HCT116 (cell line): Measurements from ENCODE around the gene AGTRAP. TPM values are rescaled to one million over a fixed set of nuclear protein-coding genes. Genes with fewer than 3 reads are reported as not detected.

Source experiments
- ATAC-seq: fragments of 200-7000 bp; cut with Tn5 transposase; 2 replicates; pipeline ENCODE4 v1.9.1; 2020; ENCODE audit warnings: mild to moderate bottlenecking, moderate library complexity
- BruUV-seq: library from RNA; stranded (reverse); fragments of 400-500 nt; replicated peaks from 2 replicates; lab custom pipeline; 2021; lab: Mats Ljungman, UMichigan
- CTCF ChIA-PET: fragments of 300-600 bp; sonication (Branson Sonifier 250); formaldehyde crosslinking; loops from one replicate; lab custom pipeline; 2021; ENCODE audit warnings: antibody characterized with exemption; lab: Charles Lee
- POLR2A ChIA-PET: fragments of 300-600, 350-600 bp; sonication (Branson Sonifier 250); formaldehyde crosslinking; loops from one replicate; lab custom pipeline; 2021; ENCODE audit warnings: antibody characterized with exemption; lab: Charles Lee
- RAD21 ChIA-PET, 2 experiments: fragments of 300-600 bp; sonication (Branson Sonifier 250); formaldehyde crosslinking; loops; one replicate each; lab custom pipeline; 2023; ENCODE audit warnings: low total read pairs in 2 of 2; ENCODE audit not compliant: uncharacterized antibody in 2 of 2, unreplicated experiment in 2 of 2, low non-redundant PET in 1 of 2; lab: Charles Lee
- DNase-seq: peaks from one replicate; pipeline ENCODE4 v3.0.0-alpha.2; 2010; ENCODE audit warnings: low read depth, low spot score
- H2AFZ ChIP-seq: fragments of 200-600 bp; shearing (Covaris generic), sonication (generic); 2 replicates; pipeline ENCODE4 v1.6.1; 2017; ENCODE audit warnings: low read depth, mixed run types, mixed read lengths, antibody characterized with exemption, low read length; ENCODE audit not compliant: poor library complexity, severe bottlenecking
- H3K27ac ChIP-seq: 2 replicates; pipeline ENCODE4 v1.5.1; 2012; ENCODE audit warnings: low read depth, low read length
- H3K27me3 ChIP-seq: fragments of 200-600 bp; sonication (generic); 2 replicates; pipeline ENCODE4 v1.6.1; 2016; ENCODE audit warnings: mixed run types, low read length, mixed read lengths; ENCODE audit not compliant: insufficient read depth
- H3K36me3 ChIP-seq, 2 experiments: fragments of 200-500 bp in 1 of 2; fragments of 200-600 bp in 1 of 2; sonication (Bioruptor generic) in 1 of 2; sonication (generic) in 1 of 2; 2 replicates each; pipeline versions ENCODE4 v1.5.1 to v1.6.1; 2014 to 2016; ENCODE audit warnings: low read length in 2 of 2, inconsistent platforms in 1 of 2, mixed read lengths in 1 of 2, mixed run types in 1 of 2; ENCODE audit not compliant: insufficient read depth in 2 of 2, control insufficient read depth in 1 of 2
- H3K4me1 ChIP-seq, 2 experiments: fragments of 200-600 bp in 1 of 2; sonication (generic) in 1 of 2; 2 replicates each; pipeline versions ENCODE4 v1.5.1 to v1.6.1; 2012 to 2017; ENCODE audit warnings: low read length in 2 of 2, inconsistent platforms in 1 of 2, mild to moderate bottlenecking in 1 of 2, mixed read lengths in 1 of 2, mixed run types in 1 of 2, moderate library complexity in 1 of 2; ENCODE audit not compliant: insufficient read depth in 2 of 2, control insufficient read depth in 1 of 2
- H3K4me2 ChIP-seq: fragments of 200-600 bp; sonication (generic); 2 replicates; pipeline ENCODE4 v1.6.1; 2017; ENCODE audit warnings: mixed run types, low read length, mixed read lengths
- H3K4me3 ChIP-seq, 2 experiments: fragments of 200-600 bp in 1 of 2; sonication (generic) in 1 of 2; replicated peaks in 1 of 2; 2 replicates each; pipeline ENCODE4 v1.5.1; 2011 to 2016; ENCODE audit warnings: low read length in 2 of 2, control low read depth in 1 of 2, low read depth in 1 of 2, mild to moderate bottlenecking in 1 of 2, mixed read lengths in 1 of 2, mixed run types in 1 of 2
- H3K79me2 ChIP-seq: fragments of 200-600 bp; sonication (generic); 2 replicates; pipeline ENCODE4 v1.6.1; 2017; ENCODE audit warnings: mild to moderate bottlenecking, mixed run types, low read length, moderate library complexity, mixed read lengths; ENCODE audit not compliant: insufficient read depth
- H3K9ac ChIP-seq: fragments of 200-600 bp; sonication (generic); 2 replicates; pipeline ENCODE4 v1.6.1; 2016; ENCODE audit warnings: low read length, mixed read lengths
- H3K9me2 ChIP-seq: fragments of 200-600 bp; sonication (generic), shearing (Covaris generic); 2 replicates; pipeline ENCODE4 v1.6.1; 2017; ENCODE audit warnings: mixed run types, mild to moderate bottlenecking, moderate library complexity; ENCODE audit not compliant: insufficient read depth
- H3K9me3 ChIP-seq, 2 experiments: fragments of 200-500 bp in 1 of 2; fragments of 200-600 bp in 1 of 2; sonication (Bioruptor generic) in 1 of 2; sonication (generic) in 1 of 2; 2 replicates each; pipeline ENCODE4 v1.6.1; 2014 to 2017; ENCODE audit warnings: low read length in 2 of 2, mixed read lengths in 2 of 2, inconsistent platforms in 1 of 2, low read depth in 1 of 2, mild to moderate bottlenecking in 1 of 2, mixed run types in 1 of 2, moderate library complexity in 1 of 2; ENCODE audit not compliant: control insufficient read depth in 1 of 2, insufficient read depth in 1 of 2
- H4K20me1 ChIP-seq: fragments of 200-600 bp; sonication (generic), shearing (Covaris generic); 2 replicates; pipeline ENCODE4 v1.6.1; 2017; ENCODE audit warnings: mixed run types, mild to moderate bottlenecking, moderate library complexity; ENCODE audit not compliant: insufficient read depth
- ATF3 ChIP-seq: IDR thresholded peaks from 2 replicates; pipeline ENCODE4 v1.6.1; 2012
- CBX3 ChIP-seq: IDR thresholded peaks from 2 replicates; pipeline ENCODE4 v1.6.1; 2012; ENCODE audit warnings: low read depth
- CEBPB ChIP-seq: IDR thresholded peaks from 2 replicates; pipeline ENCODE4 v1.6.1; 2012; ENCODE audit warnings: low read depth
- EGR1 ChIP-seq: IDR thresholded peaks from 2 replicates; pipeline ENCODE4 v1.6.1; 2012; ENCODE audit warnings: low read depth
- ELF1 ChIP-seq: IDR thresholded peaks from 2 replicates; pipeline ENCODE4 v1.6.1; 2012; ENCODE audit warnings: low read depth, borderline replicate concordance
- EZH2phosphoT487 ChIP-seq: fragments of 200-600 bp; IDR thresholded peaks from 2 replicates; pipeline ENCODE4 v1.6.1; 2018; ENCODE audit warnings: antibody characterized with exemption, borderline replicate concordance
- FOSL1 ChIP-seq: IDR thresholded peaks from 2 replicates; pipeline ENCODE4 v1.6.1; 2012; ENCODE audit warnings: low read depth
- JUND ChIP-seq: IDR thresholded peaks from 2 replicates; pipeline ENCODE4 v1.6.1; 2012
- MAX ChIP-seq: IDR thresholded peaks from 2 replicates; pipeline ENCODE4 v1.6.1; 2012
- POLR2A ChIP-seq: IDR thresholded peaks from 2 replicates; pipeline ENCODE4 v1.7.0; 2011; ENCODE audit warnings: borderline replicate concordance; ENCODE audit not compliant: insufficient read depth, insufficient read length; ENCODE audit errors: extremely low read depth
- REST ChIP-seq: IDR thresholded peaks from 2 replicates; pipeline ENCODE4 v1.6.1; 2012; ENCODE audit warnings: low read depth
- SIN3A ChIP-seq: IDR thresholded peaks from 2 replicates; pipeline ENCODE4 v1.6.1; 2012; ENCODE audit warnings: low read depth
- SRF ChIP-seq: IDR thresholded peaks from 2 replicates; pipeline ENCODE4 v1.6.1; 2012; ENCODE audit warnings: low read depth
- TCF7L2 ChIP-seq: IDR thresholded peaks from 2 replicates; pipeline ENCODE4 v1.7.0; 2011; ENCODE audit warnings: borderline replicate concordance, inconsistent platforms; ENCODE audit not compliant: insufficient read depth, insufficient read length; ENCODE audit errors: extremely low read depth
- YY1 ChIP-seq: IDR thresholded peaks from 2 replicates; pipeline ENCODE4 v1.6.1; 2011; ENCODE audit warnings: low read length, low read depth, moderate library complexity, mild to moderate bottlenecking; ENCODE audit not compliant: insufficient replicate concordance; ENCODE audit errors: extremely low read depth
- ZFX ChIP-seq: fragments of 450-650 bp; IDR thresholded peaks from 2 replicates; pipeline ENCODE4 v1.6.1; 2017
- intact Hi-C: fragments of 100-400 bp; cut with micrococcal nuclease; formaldehyde crosslinking; loops from 2 replicates; pipeline ENCODE4 v1.10.0; 2022
- total RNA-seq: library from RNA; stranded (reverse); gene quantifications from one replicate; pipeline ENCODE4 v1.2.1, GENCODE V29; 2021; ENCODE audit not compliant: unreplicated experiment

The AGTRAP gene
- total RNA-seq, 1 experiment from 2014 or later = 49.0 TPM

- no peak for TF ChIP-seq ATF3
- TF ChIP-seq EGR1 = no peak
- no peak for TF ChIP-seq CEBPB
- TF ChIP-seq, all 23 proteins: peak for 0
Observed at GRCh38 chr1:11733306-11733705, 2.6 kb upstream of the AGTRAP start (continued).

GRCh38 chr1:11735531-11735853, 444 bp upstream of the AGTRAP start:
- ATAC-seq = no peak
- POLR2A ChIA-PET = no interaction called here
- Histone ChIP-seq H3K36me3 (no peaks in the 10 kb centered on the region), H3K27ac (no peak overlapping the region), H3K4me1 (peaks cover 14 to 38% of the 10 kb centered on the region in 2 experiments), H3K4me3 (peak overlapping the region; percentile 91 to 92), H3K79me2 (peaks cover 8% of the 10 kb centered on the region), H2AFZ (peak overlapping the region; percentile 5), H4K20me1 (no peaks in the 10 kb centered on the region), H3K9me3 (no peaks in the 10 kb centered on the region), H3K4me2 (peak overlapping the region; percentile 93), H3K9me2 (no peaks in the 10 kb centered on the region), H3K27me3 (no peaks in the 10 kb centered on the region), H3K9ac (peak overlapping the region; percentile 77)
- RAD21 ChIA-PET = no interaction called here
- no TSS peak for BruUV-seq
- no peak for TF ChIP-seq JUND
- no peak for TF ChIP-seq CEBPB
- TF ChIP-seq REST = no peak
- TF ChIP-seq ZFX = no peak
- TF ChIP-seq ELF1 = no peak
- no peak for TF ChIP-seq YY1
- no peak for TF ChIP-seq SIN3A
- no peak for TF ChIP-seq CBX3
- TF ChIP-seq MAX = no peak
- TF ChIP-seq POLR2A = no peak
- no peak for TF ChIP-seq ATF3
- no peak for TF ChIP-seq TCF7L2
- TF ChIP-seq SRF = no peak
- TF ChIP-seq FOSL1 = no peak
- TF ChIP-seq EZH2phosphoT487 = no peak
- intact Hi-C loops = no loop called here
- CTCF ChIA-PET = interaction anchor here (0.7 kb wide), 1 partner anchor 90 kb away, joined by 3 read pairs; no protein-coding TSS in a partner anchor
- no peak for DNase-seq
